Keratinocyte (primary cell): ENCODE data around the gene FARSB.

Source experiments
- CTCF ChIP-seq, 3 experiments: IDR thresholded peaks in 1 of 3; conservative IDR thresholded peaks in 1 of 3; optimal IDR thresholded peaks in 1 of 3; 2 replicates in 2 of 3; 3 replicates in 1 of 3; pipeline versions ENCODE3 to v1.5.1; 2011; ENCODE audit warnings: low read length in 3 of 3, mild to moderate bottlenecking in 3 of 3, moderate library complexity in 2 of 3, control low read depth in 1 of 3, inconsistent platforms in 1 of 3; ENCODE audit not compliant: insufficient read depth in 2 of 3; ENCODE audit errors: extremely low read depth in 1 of 3
- EZH2 ChIP-seq: IDR thresholded peaks from one replicate; pipeline ENCODE4 v1.6.1; 2012; ENCODE audit warnings: inconsistent platforms, mild to moderate bottlenecking, low read length, moderate library complexity

- TF ChIP-seq CTCF (optimal IDR thresholded peaks at IDR 0.05 in 1 of 3, IDR thresholded peaks at IDR 0.05 in 1 of 3, conservative IDR thresholded peaks at IDR 0.05 in 1 of 3; ENCODE audit: extremely low read depth in 1 of 3, insufficient read depth in 2 of 3, low read length in 3 of 3) (no peak), EZH2 (no peak)
These were observed 48.0 kb upstream of the FARSB start for GRCh38 chr2:222703886-222704285.
